Measurements from ENCODE around the gene SLC51B.

DNA sequence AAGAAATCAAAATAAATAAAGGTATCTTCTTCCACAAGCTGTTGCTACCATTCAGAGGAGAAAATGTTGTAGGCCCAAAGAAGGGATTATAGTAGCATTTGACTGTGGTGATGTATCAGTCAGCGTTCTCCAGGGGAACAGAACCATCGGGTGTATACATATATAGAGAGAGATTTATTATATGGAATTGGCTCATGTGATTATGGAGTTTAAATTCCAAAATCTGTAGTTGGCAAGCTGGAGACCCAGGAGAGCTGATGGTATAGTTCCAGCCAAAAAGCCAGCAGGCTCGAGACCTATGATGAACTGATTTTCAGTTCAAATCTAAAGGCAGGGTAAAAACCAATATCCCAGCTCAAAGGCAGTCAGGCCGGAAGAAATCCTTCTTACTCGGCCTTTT is 48.1 kb upstream of the SLC51B start:
- TF ChIP-seq ELF4 (IDR thresholded peaks at IDR 0.05) (no peak), FOXM1 (IDR thresholded peaks at IDR 0.05; ENCODE audit: borderline replicate concordance) (no peak), BHLHE40 (IDR thresholded peaks at IDR 0.05; ENCODE audit: borderline replicate concordance) (no peak), SP1 (IDR thresholded peaks at IDR 0.05) (no peak)

Data from HEK293T (cell line).